Endodermal cell (in vitro differentiated cells): ENCODE data around the gene CAMSAP1. TPM values are rescaled to one million over a fixed set of nuclear protein-coding genes. Genes with fewer than 3 reads are reported as not detected.

Experiments used
- DNase-seq: peaks from one replicate; pipeline ENCODE4 v3.0.0-alpha.2; 2017
- H3K27ac ChIP-seq: 2 replicates; pipeline ENCODE4 v1.5.1; 2013; ENCODE audit warnings: mild to moderate bottlenecking, low read depth, low read length, moderate library complexity
- H3K27me3 ChIP-seq: 2 replicates; pipeline ENCODE4 v1.6.1; 2013; ENCODE audit warnings: mild to moderate bottlenecking, low read length, moderate library complexity; ENCODE audit not compliant: insufficient read depth, control insufficient read depth, poor library complexity, severe bottlenecking
- H3K36me3 ChIP-seq: 2 replicates; pipeline ENCODE4 v1.7.0; 2013; ENCODE audit warnings: mild to moderate bottlenecking, low read length, moderate library complexity; ENCODE audit not compliant: control insufficient read depth, insufficient read depth
- H3K4me1 ChIP-seq: one replicate; pipeline ENCODE4 v1.7.0; 2013; ENCODE audit warnings: low read length; ENCODE audit not compliant: control insufficient read depth, insufficient read depth
- H3K4me3 ChIP-seq: 2 replicates; pipeline ENCODE4 v1.5.1; 2013; ENCODE audit warnings: mild to moderate bottlenecking, low read length, moderate library complexity
- H3K9ac ChIP-seq: 2 replicates; pipeline ENCODE4 v1.6.1; 2013; ENCODE audit warnings: mild to moderate bottlenecking, low read length, moderate library complexity; ENCODE audit not compliant: poor library complexity, severe bottlenecking; ENCODE audit errors: extremely low read depth
- H3K9me3 ChIP-seq: 2 replicates; pipeline ENCODE4 v1.6.1; 2013; ENCODE audit warnings: mild to moderate bottlenecking, low read length, moderate library complexity; ENCODE audit not compliant: control insufficient read depth
- H3K27ac Mint-ChIP-seq: 2 replicates; pipeline ENCODE4 v1.8.0; 2020; ENCODE audit warnings: mixed read lengths
- H3K27me3 Mint-ChIP-seq: 2 replicates; pipeline ENCODE4 v1.8.0; 2021; ENCODE audit warnings: mild to moderate bottlenecking, mixed read lengths; ENCODE audit not compliant: insufficient read depth
- H3K36me3 Mint-ChIP-seq: 2 replicates; pipeline ENCODE4 v1.8.0; 2020; ENCODE audit warnings: low read depth, mixed read lengths
- H3K4me1 Mint-ChIP-seq: 2 replicates; pipeline ENCODE4 v1.8.0; 2020; ENCODE audit warnings: mixed read lengths
- H3K4me3 Mint-ChIP-seq: 2 replicates; pipeline ENCODE4 v1.8.0; 2020; ENCODE audit warnings: mild to moderate bottlenecking, moderate library complexity, mixed read lengths
- H3K9me3 Mint-ChIP-seq: 2 replicates; pipeline ENCODE4 v1.8.0; 2020; ENCODE audit warnings: mild to moderate bottlenecking, mixed read lengths
- CTCF ChIP-seq: fragments of 200-600 bp; sonication (generic); conservative IDR thresholded peaks from 2 replicates; pipeline ENCODE4 v1.5.0; 2021; ENCODE audit warnings: antibody characterized with exemption, mild to moderate bottlenecking
- WGBS, 2 experiments: methylation state at CpG; one replicate each; pipeline versions ENCODE4 v1.1.5 to v1.1.7; 2013; ENCODE audit warnings: missing lambda C conversion rate in 2 of 2, mixed read lengths in 1 of 2; ENCODE audit not compliant: insufficient coverage in 1 of 2, insufficient read length in 1 of 2; 5-methylcytosine and 5-hydroxymethylcytosine counted together
- total RNA-seq, 2 donors: library from RNA; stranded (reverse); fragmentation: NEBNext Ultra II Directional in 1 of 2; extraction: Animal tissue kit (Norgen Biotek cat#: 25700) in 1 of 2; gene quantifications; 2 replicates in 1 of 2; 3 replicates in 1 of 2; pipeline ENCODE4 v1.2.1, GENCODE V29; 2021

The CAMSAP1 gene
- total RNA-seq, 2 donors from 2014 or later, result 40.1 to 43.1 TPM

DNA sequence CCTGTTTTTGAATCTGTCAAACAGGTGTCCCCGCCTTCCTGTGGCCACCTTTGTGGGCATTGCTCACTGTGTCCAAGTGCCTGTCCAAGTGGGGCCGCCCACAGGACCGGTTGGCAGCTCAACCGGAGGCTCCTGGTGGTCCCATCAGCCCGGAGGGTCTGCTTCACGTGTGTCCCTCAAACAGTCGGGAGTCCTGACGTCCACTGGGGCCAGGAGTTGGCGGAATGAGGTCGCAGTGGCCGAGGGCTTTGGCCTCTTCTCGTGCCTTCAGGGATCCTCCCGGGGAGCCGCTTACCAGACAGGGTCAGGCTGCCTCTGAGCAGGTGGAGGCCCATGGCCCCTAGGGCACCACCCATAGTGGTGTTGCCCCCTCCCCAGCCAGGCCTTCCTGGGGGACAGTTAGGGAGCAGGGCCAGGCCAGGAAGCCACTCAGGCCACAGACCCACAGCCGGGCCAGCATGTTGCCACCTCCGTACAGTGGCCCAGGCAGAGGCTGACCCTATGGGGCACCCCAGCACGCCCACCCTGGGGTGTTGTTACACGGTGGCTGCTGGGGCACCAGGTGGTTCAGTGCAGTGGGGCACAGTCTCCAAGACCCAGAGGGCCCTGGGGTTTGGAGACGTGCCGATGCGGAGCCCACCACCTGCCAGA lies 135.8 kb downstream of the CAMSAP1 start:
- Mint-ChIP-seq H3K9me3 (no peaks in the 10 kb centered on the region), H3K4me3 (no peak overlapping the region), H3K27ac (no peak overlapping the region), H3K36me3 (no peaks in the 10 kb centered on the region), H3K4me1 (no peaks in the 10 kb centered on the region), H3K27me3 (no peaks in the 10 kb centered on the region)
- no peaks in the 10 kb centered on the region for H3K27me3 ChIP-seq
- no peaks in the 10 kb centered on the region for H3K36me3 ChIP-seq
- H3K4me3 ChIP-seq, result no peak overlapping the region
- no peak for TF ChIP-seq CTCF
- H3K27ac ChIP-seq, result no peak overlapping the region
- no peak for DNase-seq
- H3K4me1 ChIP-seq, result no peaks in the 10 kb centered on the region
- WGBS, 2 experiments, result 82 to 90% methylated on average over 9 to 21 of the region's 21 CpGs
- no peak overlapping the region for H3K9ac ChIP-seq
- no peaks in the 10 kb centered on the region for H3K9me3 ChIP-seq

GRCh38 chr9:135770771-135771170 lies 136.6 kb downstream of the CAMSAP1 start:
- no peaks in the 10 kb centered on the region for H3K27me3 Mint-ChIP-seq
- WGBS, 2 experiments, result 89 to 90% methylated on average over 14 to 26 of the region's 26 CpGs
- Histone ChIP-seq H3K4me3 (no peak overlapping the region), H3K9me3 (no peaks in the 10 kb centered on the region), H3K27me3 (no peaks in the 10 kb centered on the region), H3K36me3 (no peaks in the 10 kb centered on the region), H3K4me1 (no peaks in the 10 kb centered on the region), H3K27ac (no peak overlapping the region), H3K9ac (no peak overlapping the region)
- peaks cover 7% of the 10 kb centered on the region for H3K9me3 Mint-ChIP-seq
- H3K36me3 Mint-ChIP-seq, result no peaks in the 10 kb centered on the region
- H3K27ac Mint-ChIP-seq, result no peak overlapping the region
- H3K4me3 Mint-ChIP-seq, result no peak overlapping the region
- no peak for DNase-seq
- no peak for TF ChIP-seq CTCF
- no peaks in the 10 kb centered on the region for H3K4me1 Mint-ChIP-seq

DNA sequence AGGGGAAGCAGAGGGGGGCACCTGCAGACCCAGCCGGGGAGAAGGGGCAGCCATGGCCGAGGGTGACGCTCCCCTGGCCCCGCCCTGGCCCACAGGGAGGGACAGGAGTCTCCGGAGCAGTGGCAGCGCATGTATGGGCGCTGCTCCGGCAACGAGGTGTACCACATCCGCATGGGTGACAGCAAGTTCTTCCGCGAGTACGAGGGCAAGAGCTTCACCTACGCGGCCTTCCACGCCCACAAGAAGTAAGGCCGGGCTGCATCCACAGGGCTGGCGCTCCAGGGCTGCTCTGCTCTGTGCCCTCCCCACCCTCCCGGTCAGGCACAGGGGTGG lies 137.2 kb downstream of the CAMSAP1 start:
- no peaks in the 10 kb centered on the region for H3K4me1 Mint-ChIP-seq
- no peak overlapping the region for H3K27ac Mint-ChIP-seq
- no peak overlapping the region for H3K9ac ChIP-seq
- WGBS, 2 experiments, result 83 to 88% methylated on average over 16 to 19 of the region's 19 CpGs
- no peaks in the 10 kb centered on the region for H3K36me3 Mint-ChIP-seq
- no peaks in the 10 kb centered on the region for H3K9me3 ChIP-seq
- H3K27ac ChIP-seq, result no peak overlapping the region
- TF ChIP-seq CTCF, result no peak
- no peaks in the 10 kb centered on the region for H3K4me1 ChIP-seq
- H3K27me3 ChIP-seq, result no peaks in the 10 kb centered on the region
- no peaks in the 10 kb centered on the region for H3K27me3 Mint-ChIP-seq
- no peak for DNase-seq
- H3K9me3 Mint-ChIP-seq, result peaks cover 9% of the 10 kb centered on the region
- H3K4me3 ChIP-seq, result no peak overlapping the region
- H3K36me3 ChIP-seq, result no peaks in the 10 kb centered on the region
- no peak overlapping the region for H3K4me3 Mint-ChIP-seq
